SH-SY5Y (cell line): ENCODE results near the gene TDRKH.

Experiments
- GATA2 ChIP-seq: IDR thresholded peaks from 2 replicates; pipeline ENCODE4 v1.6.1; 2011; ENCODE audit warnings: mild to moderate bottlenecking, low read depth, low read length
- GATA3 ChIP-seq: IDR thresholded peaks from 2 replicates; pipeline ENCODE4 v1.6.1; 2011; ENCODE audit warnings: low read depth, mild to moderate bottlenecking, low read length, moderate library complexity

TDRKH gene

GRCh38 chr1:151762941-151763921 is 27.1 kb downstream of the TDRKH start, which contains the start of gene MRPL9:
Gene MRPL9, minus strand, starts transcription at chr1:151763496. Its CDS starts 17 bp downstream, at chr1:151763479.
- no peak for TF ChIP-seq GATA3
- no peak for TF ChIP-seq GATA2

GRCh38 chr1:151760597-151761385 is 29.5 kb downstream of the TDRKH start:
- TF ChIP-seq GATA3 (no peak), GATA2 (no peak)

- TF ChIP-seq GATA3: no peak
- TF ChIP-seq GATA2: no peak
Observed at GRCh38 chr1:151759241-151759640, 31.1 kb downstream of the TDRKH start.

GRCh38 chr1:151756291-151756690 is 34.0 kb downstream of the TDRKH start:
- TF ChIP-seq GATA3 (no peak), GATA2 (no peak)

GRCh38 chr1:151741516-151741915 is 48.8 kb downstream of the TDRKH start:
- TF ChIP-seq GATA3 (no peak), GATA2 (no peak)

GRCh38 chr1:151739590-151740355 is 50.5 kb downstream of the TDRKH start:
- TF ChIP-seq GATA2: no peak
- TF ChIP-seq GATA3: no peak

- TF ChIP-seq GATA3: no peak
- no peak for TF ChIP-seq GATA2
Observed at GRCh38 chr1:151737479-151737878, 52.8 kb downstream of the TDRKH start.

- no peak for TF ChIP-seq GATA3
- no peak for TF ChIP-seq GATA2
Observed at GRCh38 chr1:151737026-151737425, 53.3 kb downstream of the TDRKH start.

- no peak for TF ChIP-seq GATA3
- TF ChIP-seq GATA2: no peak
Observed at GRCh38 chr1:151733126-151733525, 57.2 kb downstream of the TDRKH start.

GRCh38 chr1:151729966-151730291 is 60.4 kb downstream of the TDRKH start:
- TF ChIP-seq GATA3 (no peak), GATA2 (no peak)

GRCh38 chr1:151729157-151729965 is 60.9 kb downstream of the TDRKH start:
- TF ChIP-seq GATA3 (no peak), GATA2 (no peak)

GRCh38 chr1:151728151-151729054 is 61.9 kb downstream of the TDRKH start:
- TF ChIP-seq GATA2 (no peak; the same call in 1 of the 2 replicates), GATA3 (no peak)
